Measurements from ENCODE around the gene SLC38A2. TPM values are rescaled to one million over a fixed set of nuclear protein-coding genes. Genes with fewer than 3 reads are reported as not detected.

The SLC38A2 gene
- total and polyA plus RNA-seq, 2 experiments from 2014 or later: 181 to 718 TPM

GRCh38 chr12:46377678-46378077, 5.1 kb upstream of the SLC38A2 start (continued):
- no peak for TF ChIP-seq ZNF462 (CRISPR knock-in tag; IDR thresholded peaks at IDR 0.05)

DNA sequence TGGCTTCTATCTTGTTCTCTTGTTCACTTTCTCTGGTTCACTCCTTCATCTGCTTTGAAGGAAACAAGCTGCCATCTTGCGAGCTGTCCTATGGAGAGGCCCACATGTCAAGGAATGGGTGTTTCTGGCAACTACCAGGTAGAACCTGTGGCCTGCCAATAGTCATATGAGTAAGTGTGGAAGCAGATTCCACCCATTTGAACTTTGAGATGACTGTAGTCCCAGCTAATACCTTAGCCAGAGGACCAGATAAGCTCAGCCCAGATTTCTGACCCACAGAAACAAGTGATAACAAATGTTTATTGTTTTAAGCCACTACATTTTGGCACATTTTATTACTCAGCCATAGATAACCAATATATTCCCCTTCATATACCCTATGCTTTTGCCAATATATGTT, 4.0 kb upstream of the SLC38A2 start:
- H3K4me1 ChIP-seq (ENCODE audit: insufficient read depth): peaks cover 31% of the 10 kb centered on the region
- no peak overlapping the region for H3K4me3 ChIP-seq
- H3K36me3 ChIP-seq (ENCODE audit: insufficient read depth): no peaks in the 10 kb centered on the region; the same call in 1 of the 2 replicates
- peaks cover 16% of the 10 kb centered on the region for H3K9me2 ChIP-seq (ENCODE audit: insufficient read depth)
- Mint-ChIP-seq H3K36me3 (ENCODE audit: low read depth) (peaks cover 16% of the 10 kb centered on the region), H3K27ac (no peak overlapping the region), H3K4me1 (peaks cover 36% of the 10 kb centered on the region), H3K27me3 (ENCODE audit: insufficient read depth, low read depth, poor library complexity) (peaks cover 26% of the 10 kb centered on the region), H3K4me3 (no peak overlapping the region), H3K9me3 (peaks cover 8% of the 10 kb centered on the region)
- no peak overlapping the region for H3K27ac ChIP-seq (ENCODE audit: low read depth)
- no peak overlapping the region for H2AFZ ChIP-seq
- peaks cover 11% of the 10 kb centered on the region for H3K79me2 ChIP-seq (replicated peaks; ENCODE audit: insufficient read depth)
- H3K27me3 ChIP-seq (ENCODE audit: insufficient read depth): no peaks in the 10 kb centered on the region
- no peak for DNase-seq (ENCODE audit: low spot score)
- H3F3A ChIP-seq (replicated peaks; ENCODE audit: low read depth): peaks cover 9% of the 10 kb centered on the region; the same call in 1 of the 2 replicates
- no peak overlapping the region for H3K4me2 ChIP-seq
- H4K20me1 ChIP-seq (replicated peaks; ENCODE audit: insufficient read depth): no peaks in the 10 kb centered on the region
- no peak for ATAC-seq
- TF ChIP-seq ZNF114 (CRISPR knock-in tag; IDR thresholded peaks at IDR 0.05) (no peak), STAT1 (IDR thresholded peaks at IDR 0.05; ENCODE audit: unreplicated experiment) (no peak), EZH2 (IDR thresholded peaks at IDR 0.05; ENCODE audit: low read depth, unreplicated experiment) (no peak), ZNF462 (CRISPR knock-in tag; IDR thresholded peaks at IDR 0.05) (no peak)
- TF ChIP-seq, protein P1, sequence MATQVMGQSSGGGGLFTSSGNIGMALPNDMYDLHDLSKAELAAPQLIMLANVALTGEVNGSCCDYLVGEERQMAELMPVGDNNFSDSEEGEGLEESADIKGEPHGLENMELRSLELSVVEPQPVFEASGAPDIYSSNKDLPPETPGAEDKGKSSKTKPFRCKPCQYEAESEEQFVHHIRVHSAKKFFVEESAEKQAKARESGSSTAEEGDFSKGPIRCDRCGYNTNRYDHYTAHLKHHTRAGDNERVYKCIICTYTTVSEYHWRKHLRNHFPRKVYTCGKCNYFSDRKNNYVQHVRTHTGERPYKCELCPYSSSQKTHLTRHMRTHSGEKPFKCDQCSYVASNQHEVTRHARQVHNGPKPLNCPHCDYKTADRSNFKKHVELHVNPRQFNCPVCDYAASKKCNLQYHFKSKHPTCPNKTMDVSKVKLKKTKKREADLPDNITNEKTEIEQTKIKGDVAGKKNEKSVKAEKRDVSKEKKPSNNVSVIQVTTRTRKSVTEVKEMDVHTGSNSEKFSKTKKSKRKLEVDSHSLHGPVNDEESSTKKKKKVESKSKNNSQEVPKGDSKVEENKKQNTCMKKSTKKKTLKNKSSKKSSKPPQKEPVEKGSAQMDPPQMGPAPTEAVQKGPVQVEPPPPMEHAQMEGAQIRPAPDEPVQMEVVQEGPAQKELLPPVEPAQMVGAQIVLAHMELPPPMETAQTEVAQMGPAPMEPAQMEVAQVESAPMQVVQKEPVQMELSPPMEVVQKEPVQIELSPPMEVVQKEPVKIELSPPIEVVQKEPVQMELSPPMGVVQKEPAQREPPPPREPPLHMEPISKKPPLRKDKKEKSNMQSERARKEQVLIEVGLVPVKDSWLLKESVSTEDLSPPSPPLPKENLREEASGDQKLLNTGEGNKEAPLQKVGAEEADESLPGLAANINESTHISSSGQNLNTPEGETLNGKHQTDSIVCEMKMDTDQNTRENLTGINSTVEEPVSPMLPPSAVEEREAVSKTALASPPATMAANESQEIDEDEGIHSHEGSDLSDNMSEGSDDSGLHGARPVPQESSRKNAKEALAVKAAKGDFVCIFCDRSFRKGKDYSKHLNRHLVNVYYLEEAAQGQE (IDR thresholded peaks at IDR 0.05; ENCODE audit: unreplicated experiment): no peak

Measured in GM23338 (cell line).